NCI-H1417 (cell line): ENCODE data around the gene MPP3.
"Not testable (repeated sequence)": the region's sequence is repeated elsewhere in the genome, so short reads cannot be mapped to it uniquely, and the experiment has no call there.

Source experiments
- DNase-seq, 3 experiments: peaks; one replicate each; lab custom pipeline; 2025; lab: John Stamatoyannopoulos, UW

The MPP3 gene

DNA sequence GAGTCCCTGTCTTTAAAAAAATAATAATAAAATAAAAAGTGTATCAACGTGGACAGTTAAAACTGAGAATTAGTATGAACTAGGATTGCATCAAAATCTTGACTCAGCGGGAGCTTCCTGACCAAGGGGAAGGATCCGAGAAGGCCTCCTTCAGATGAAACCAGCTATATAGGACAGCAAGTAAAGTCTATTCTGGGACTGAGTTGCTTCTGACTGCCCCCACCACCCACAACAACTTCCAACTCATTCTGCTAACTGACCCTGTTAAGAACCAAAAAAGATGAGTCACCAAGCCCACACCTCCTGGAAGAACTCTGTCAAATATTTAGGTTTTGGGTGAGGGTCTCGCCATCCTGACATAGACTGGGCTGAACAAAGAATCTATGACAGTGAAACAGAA is 24.9 kb downstream of the MPP3 start:
- DNase-seq = no peak

DNA sequence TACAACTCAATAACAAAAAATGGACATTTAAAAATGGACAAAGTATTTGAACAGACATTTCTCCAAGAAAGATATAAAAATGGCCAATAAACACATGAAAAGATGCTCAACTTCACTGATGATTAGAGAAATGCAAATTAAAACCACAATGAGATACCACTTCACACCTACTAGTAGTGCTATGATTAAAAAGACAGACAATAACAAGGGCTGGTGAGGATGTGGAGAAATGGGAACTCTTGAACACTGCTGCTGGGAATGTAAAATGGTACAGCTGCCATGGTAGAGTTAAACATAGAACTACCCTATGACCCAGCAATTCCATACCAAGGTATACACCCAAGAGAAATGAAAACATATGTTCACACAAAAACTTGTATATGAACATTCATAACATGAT is 27.8 kb downstream of the MPP3 start:
- no peak for DNase-seq

DNA sequence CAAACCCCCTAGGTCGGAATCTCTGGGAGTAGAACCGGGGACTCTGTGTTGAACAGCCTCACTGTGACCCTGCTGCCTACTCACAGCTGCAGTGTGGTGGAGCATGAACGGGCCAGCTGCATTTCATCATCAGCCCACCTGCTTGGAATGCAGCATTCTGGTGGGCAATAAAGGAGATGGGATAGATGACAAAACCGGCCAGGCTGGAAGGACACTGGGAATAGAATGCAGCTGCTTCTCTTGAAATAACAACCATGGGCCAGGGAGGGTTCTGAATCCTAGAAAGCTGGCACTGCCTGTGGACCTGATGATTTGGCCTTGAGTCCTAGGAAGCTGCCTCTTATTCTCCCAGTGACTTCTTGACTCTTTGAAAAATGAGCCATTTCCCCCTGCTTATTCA is 29.2 kb downstream of the MPP3 start:
- DNase-seq = no peak

DNA sequence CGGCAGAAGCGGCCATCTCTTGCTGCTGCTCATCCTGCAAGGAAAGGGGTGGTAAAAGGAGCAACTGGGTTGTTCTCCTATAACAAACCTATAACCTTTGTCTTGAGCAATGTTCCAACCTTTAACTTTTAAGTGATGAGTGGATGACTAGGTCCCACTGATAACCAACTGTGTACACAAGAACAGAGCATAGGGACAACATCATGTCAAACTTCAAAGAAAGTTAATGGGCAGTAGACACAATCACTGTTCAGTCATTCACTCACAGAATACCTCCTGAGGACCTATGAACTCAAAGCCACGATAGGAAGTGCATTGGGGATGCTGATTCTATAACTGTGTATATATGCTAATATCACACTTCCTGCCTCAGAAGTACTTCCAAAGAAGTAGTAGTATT is 31.1 kb downstream of the MPP3 start:
- DNase-seq = no peak

DNA sequence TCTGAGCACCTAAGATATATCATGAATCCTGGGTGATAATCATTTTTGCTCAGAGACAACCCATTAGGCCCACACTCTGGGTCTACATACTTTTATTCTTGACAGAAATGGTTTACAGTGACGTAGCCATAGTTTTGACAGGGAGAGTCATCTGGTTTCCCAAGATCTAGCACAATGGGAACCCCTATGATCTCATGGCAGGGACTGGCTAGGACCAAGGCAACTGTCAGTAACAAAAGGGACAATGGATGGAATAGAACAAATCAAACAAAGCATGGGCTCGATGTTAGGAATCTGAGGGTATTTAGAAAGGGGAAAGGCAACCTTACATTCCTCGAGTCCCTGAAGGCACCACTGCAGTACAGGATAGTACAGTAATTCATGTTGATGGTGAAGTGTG is 32.2 kb downstream of the MPP3 start:
- no peak for DNase-seq

DNA sequence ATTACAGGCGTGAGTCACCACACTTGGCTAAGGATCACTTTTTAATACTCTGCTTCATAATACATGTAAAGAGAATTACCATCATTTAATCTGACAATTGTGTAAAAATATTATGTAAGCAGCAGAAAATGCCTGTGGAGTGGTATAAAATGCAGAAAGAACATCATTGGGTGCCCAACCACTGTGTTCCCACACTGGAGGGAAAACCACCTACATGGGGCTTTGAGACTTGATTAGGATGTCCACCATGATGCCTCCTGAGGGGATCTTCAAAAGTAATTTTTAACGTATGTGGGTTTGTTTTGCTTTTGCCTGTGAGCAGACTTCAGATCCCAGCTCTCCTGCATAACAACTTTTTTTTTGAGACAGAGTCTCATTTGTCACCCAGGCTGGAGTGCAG is 33.9 kb downstream of the MPP3 start:
- no peak for DNase-seq

DNA sequence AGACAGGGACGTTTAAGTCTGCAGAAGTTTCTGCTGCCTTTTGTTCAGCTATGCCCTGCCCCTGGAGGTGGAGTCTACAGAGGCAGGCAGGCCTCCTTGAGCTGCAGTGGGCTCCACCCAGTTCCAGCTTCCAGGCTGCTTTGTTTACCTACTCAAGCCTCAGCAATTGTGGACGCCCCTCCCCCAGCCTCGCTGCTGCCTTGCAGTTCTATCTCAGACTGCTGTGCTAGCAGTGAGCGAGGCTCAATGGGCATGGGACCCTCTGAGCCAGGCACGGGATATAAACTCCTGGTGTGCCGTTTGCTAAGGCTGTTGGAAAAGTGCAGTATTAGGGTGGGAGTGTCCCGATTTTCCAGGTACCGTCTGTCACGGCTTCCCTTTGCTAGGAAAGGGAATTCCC is 34.9 kb downstream of the MPP3 start:
- peak in 2 of 3 experiments; percentile 27 to 42 for DNase-seq

DNA sequence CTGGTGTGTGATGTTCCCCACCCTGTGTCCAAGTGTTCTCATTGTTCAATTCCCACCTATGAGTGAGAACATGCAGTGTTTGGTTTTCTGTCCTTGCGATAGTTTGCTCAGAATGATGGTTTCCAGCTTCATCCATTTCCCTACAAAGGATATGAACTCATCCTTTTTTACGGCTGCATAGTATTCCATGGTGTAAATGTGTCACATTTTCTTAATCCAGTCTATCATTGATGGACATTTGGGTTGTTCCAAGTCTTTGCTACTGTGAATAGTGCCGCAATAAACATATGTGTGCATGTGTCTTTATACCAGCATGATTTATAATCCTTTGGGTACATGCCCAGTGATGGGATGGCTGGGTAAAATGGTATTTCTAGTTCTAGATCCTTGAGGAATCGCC is 40.3 kb downstream of the MPP3 start:
- not testable (repeated sequence) for DNase-seq

DNA sequence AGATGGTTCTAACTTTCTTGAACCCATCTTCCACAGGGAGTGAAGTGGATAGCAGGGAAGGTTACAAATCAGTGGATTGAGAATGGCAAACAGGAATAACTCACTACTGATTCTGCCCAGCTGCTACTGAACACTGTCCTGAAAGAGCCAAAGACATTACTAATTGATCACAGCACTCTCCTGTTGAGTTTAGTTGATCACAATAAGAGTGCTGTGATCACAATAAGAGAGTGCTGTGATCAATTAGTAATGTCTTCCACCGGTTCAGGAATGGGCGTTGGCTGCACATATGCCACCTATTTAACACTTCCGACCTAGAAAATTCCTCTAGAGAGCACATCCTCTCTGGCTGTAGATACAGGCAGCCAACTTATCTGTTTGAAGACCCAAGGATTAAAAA is 41.4 kb downstream of the MPP3 start:
- peak in 2 of 3 experiments; percentile 48 to 51 for DNase-seq

- peak in 2 of 3 experiments; percentile 5 to 17 for DNase-seq
Observed at GRCh38 chr17:43790311-43790940, 42.5 kb downstream of the MPP3 start.

GRCh38 chr17:43789482-43789881 is 43.5 kb downstream of the MPP3 start:
- no peak for DNase-seq

DNA sequence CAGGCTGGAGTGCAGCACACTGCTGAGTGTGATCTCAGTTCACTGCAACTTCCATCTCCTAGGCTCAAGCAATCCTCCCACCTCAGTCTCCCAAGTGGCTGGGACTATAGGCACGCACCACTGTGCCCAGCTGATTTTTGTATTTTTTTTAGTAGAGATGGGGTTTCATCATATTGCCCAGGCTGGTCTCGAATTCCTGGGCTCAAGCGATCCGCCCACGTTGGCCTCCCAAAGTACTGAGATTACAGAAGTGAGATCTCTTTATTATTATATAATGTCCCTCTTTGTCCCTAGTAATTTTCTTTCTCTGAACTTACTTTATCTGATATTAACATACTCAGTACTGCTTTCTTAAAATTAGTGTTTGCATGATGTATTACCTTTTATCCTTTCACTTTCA is 44.4 kb downstream of the MPP3 start:
- DNase-seq = no peak

- no peak for DNase-seq
Observed at GRCh38 chr17:43787728-43788127, 45.2 kb downstream of the MPP3 start.

GRCh38 chr17:43784628-43785101 is 48.3 kb downstream of the MPP3 start:
- DNase-seq = no peak

DNA sequence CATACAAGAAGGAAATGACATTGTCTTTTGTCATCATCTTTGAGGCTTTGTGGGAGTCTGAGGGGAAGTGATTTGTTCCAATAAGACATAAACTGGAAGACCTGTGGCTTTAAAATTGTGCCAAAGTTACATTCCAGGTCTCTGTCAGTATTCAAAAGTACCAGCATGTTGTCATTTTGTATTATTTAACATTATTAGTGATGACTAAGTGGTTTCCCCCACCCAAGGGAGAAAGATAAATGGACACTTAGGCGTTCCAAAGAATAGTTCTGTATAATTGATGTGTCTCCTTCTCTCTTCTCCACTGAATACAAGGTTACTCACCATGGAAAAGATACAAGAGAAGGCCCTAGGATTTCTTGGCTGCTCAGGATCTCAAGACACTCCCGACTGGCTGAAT is 48.9 kb downstream of the MPP3 start:
- DNase-seq = no peak

GRCh38 chr17:43782913-43783680 is 49.8 kb downstream of the MPP3 start:
- DNase-seq = no peak

GRCh38 chr17:43780135-43780534 is 52.8 kb downstream of the MPP3 start, which contains the start of gene CFAP97D1:
Gene CFAP97D1 (plus strand): TSS chr17:43780435. CDS start chr17:43780463, 28 bp downstream.
- no peak for DNase-seq

DNA sequence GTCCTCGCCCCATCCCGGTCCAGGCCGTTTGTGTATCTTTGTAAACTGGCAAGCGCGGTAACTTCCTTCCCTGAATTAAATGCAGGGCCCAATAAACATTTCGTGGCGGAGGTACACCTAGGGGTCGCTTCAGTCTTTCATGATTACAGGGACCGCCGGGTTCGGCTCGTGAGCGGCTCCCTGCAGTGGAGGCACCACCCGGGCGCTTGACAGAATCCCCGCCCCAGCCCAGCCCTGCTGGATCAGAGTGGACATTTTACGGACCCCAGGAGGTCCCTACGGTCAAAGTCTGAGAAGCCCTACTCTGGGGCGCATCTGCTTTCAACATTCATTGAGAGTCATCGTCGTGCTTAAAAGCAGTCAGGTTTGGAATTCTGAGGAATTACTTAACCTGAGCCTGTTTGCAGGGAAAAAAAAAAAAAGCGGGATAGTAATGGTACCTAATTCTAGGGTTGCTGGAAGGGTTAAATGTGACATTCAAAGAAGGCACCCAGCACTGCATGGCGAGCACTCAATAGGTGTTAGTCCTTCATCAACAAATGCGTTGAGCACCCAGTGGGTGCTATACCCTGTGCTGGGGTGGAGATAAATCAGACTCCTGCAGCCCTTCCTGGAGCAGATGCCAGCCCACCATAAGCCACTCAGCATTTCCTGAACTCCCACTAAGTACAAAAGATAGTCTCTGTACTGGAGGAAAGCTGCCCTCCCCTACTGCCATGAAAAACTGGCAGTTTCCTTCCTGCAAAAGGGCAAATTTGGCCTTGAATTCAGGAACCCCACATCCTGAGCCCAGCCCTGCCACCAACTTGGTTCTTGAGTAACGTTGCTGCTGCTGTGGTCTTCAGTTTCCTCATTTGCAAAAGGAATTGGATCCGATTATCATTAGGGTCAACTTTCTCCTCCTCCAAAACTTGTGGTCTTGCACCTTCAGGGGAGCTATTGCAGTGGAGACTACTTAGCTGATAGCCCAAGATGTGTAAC is 53.5 kb downstream of the MPP3 start:
- DNase-seq = peak in 2 of 3 experiments; percentile 80 to 86

GRCh38 chr17:43778337-43779144 is 54.4 kb downstream of the MPP3 start, which contains the start of gene DUSP3:
Gene DUSP3 (minus strand): TSS chr17:43778977. CDS start chr17:43778924, 53 bp downstream.
- peak; percentile 70 to 86 (median 83) for DNase-seq

GRCh38 chr17:43774304-43775250 is 58.4 kb downstream of the MPP3 start:
- no peak for DNase-seq
